Karpas-422 (cell line): Measurements from ENCODE around the gene SMG6. TPM values are rescaled to one million over a fixed set of nuclear protein-coding genes. Genes with fewer than 3 reads are reported as not detected.

Experiments used
- DNase-seq: peaks from one replicate; pipeline ENCODE4 v3.0.0-alpha.2; 2015
- H2AFZ ChIP-seq: fragments of 200-600 bp; sonication (generic); 2 replicates; pipeline ENCODE4 v1.6.1; 2014; ENCODE audit warnings: antibody characterized with exemption, low read length, mixed read lengths
- H3K27ac ChIP-seq: fragments of 200-600 bp; sonication (generic); 2 replicates; pipeline ENCODE4 v1.5.1; 2014; ENCODE audit warnings: mild to moderate bottlenecking, low read length, moderate library complexity
- H3K27me3 ChIP-seq: fragments of 200-600 bp; sonication (generic); 2 replicates; pipeline ENCODE4 v1.6.1; 2014; ENCODE audit warnings: low read length, mixed read lengths
- H3K36me3 ChIP-seq: fragments of 200-600 bp; sonication (generic); 2 replicates; pipeline ENCODE4 v1.6.1; 2014; ENCODE audit warnings: low read length, mixed read lengths; ENCODE audit not compliant: insufficient read depth
- H3K4me1 ChIP-seq: fragments of 200-600 bp; sonication (generic); 2 replicates; pipeline ENCODE4 v1.6.1; 2014; ENCODE audit warnings: mild to moderate bottlenecking, low read length, mixed read lengths
- H3K4me2 ChIP-seq: fragments of 200-600 bp; sonication (generic); 2 replicates; pipeline ENCODE4 v1.6.1; 2014; ENCODE audit warnings: low read length, low read depth, mild to moderate bottlenecking; ENCODE audit not compliant: poor library complexity, severe bottlenecking
- H3K4me3 ChIP-seq: fragments of 200-600 bp; sonication (generic); 2 replicates; pipeline ENCODE4 v1.5.1; 2014; ENCODE audit warnings: mild to moderate bottlenecking, antibody characterized with exemption, low read length, mixed read lengths
- H3K79me2 ChIP-seq: fragments of 200-600 bp; sonication (generic); 2 replicates; pipeline ENCODE4 v1.6.1; 2014; ENCODE audit warnings: mild to moderate bottlenecking, low read length, mixed read lengths
- H3K9ac ChIP-seq: fragments of 200-600 bp; sonication (generic); 2 replicates; pipeline ENCODE4 v1.6.0; 2014; ENCODE audit warnings: low read length
- H3K9me2 ChIP-seq: fragments of 200-600 bp; sonication (generic), shearing (Covaris generic); replicated peaks from 2 replicates; pipeline ENCODE4 v1.6.0; 2014; ENCODE audit warnings: mild to moderate bottlenecking, low read length, moderate library complexity; ENCODE audit not compliant: insufficient read depth
- H3K9me3 ChIP-seq: fragments of 300-700, 200-600 bp; sonication (generic); 2 replicates; pipeline ENCODE4 v1.6.1; 2014; ENCODE audit warnings: low read length, mixed read lengths
- H4K20me1 ChIP-seq: fragments of 200-600 bp; sonication (generic); 2 replicates; pipeline ENCODE4 v1.6.1; 2014; ENCODE audit warnings: mild to moderate bottlenecking, antibody characterized with exemption, low read length, low read depth; ENCODE audit not compliant: insufficient read depth
- total RNA-seq: library from RNA; depleted of rRNA; stranded (reverse); fragments of >200 nt; shearing (Covaris generic); gene quantifications from 2 replicates; pipeline ENCODE4 v1.2.3, GENCODE V29; 2014; ENCODE audit warnings: low replicate concordance

Gene SMG6
- total RNA-seq, 1 experiment from 2014 or later: 10.2 TPM

GRCh38 chr17:2106308-2106955 is 197.2 kb downstream of the SMG6 start:
- Histone ChIP-seq H3K4me2 (no peak overlapping the region), H3K36me3 (no peaks in the 10 kb centered on the region), H3K79me2 (no peaks in the 10 kb centered on the region), H3K9ac (no peak overlapping the region), H2AFZ (no peak overlapping the region), H3K4me3 (no peak overlapping the region), H3K9me2 (no peaks in the 10 kb centered on the region), H3K27ac (no peak overlapping the region), H3K4me1 (peaks cover 3% of the 10 kb centered on the region), H4K20me1 (no peaks in the 10 kb centered on the region), H3K27me3 (no peaks in the 10 kb centered on the region), H3K9me3 (no peaks in the 10 kb centered on the region)
- DNase-seq: no peak

- no peak overlapping the region for H3K9ac ChIP-seq
- no peaks in the 10 kb centered on the region for H3K9me3 ChIP-seq
- H3K27ac ChIP-seq: no peak overlapping the region
- H3K79me2 ChIP-seq: no peaks in the 10 kb centered on the region
- H3K9me2 ChIP-seq: no peaks in the 10 kb centered on the region
- H3K4me1 ChIP-seq: peaks cover 3% of the 10 kb centered on the region
- H2AFZ ChIP-seq: no peak overlapping the region
- no peaks in the 10 kb centered on the region for H4K20me1 ChIP-seq
- H3K4me2 ChIP-seq: no peak overlapping the region
- H3K27me3 ChIP-seq: no peaks in the 10 kb centered on the region
- H3K4me3 ChIP-seq: no peak overlapping the region
- no peaks in the 10 kb centered on the region for H3K36me3 ChIP-seq
- DNase-seq: no peak
These were observed 197.9 kb downstream of the SMG6 start for GRCh38 chr17:2105663-2106062.

GRCh38 chr17:2102931-2103809 is 200.4 kb downstream of the SMG6 start:
- H3K27ac ChIP-seq: no peak overlapping the region
- H3K9ac ChIP-seq: no peak overlapping the region
- H3K4me2 ChIP-seq: no peak overlapping the region

GRCh38 chr17:2101448-2102257 is 201.9 kb downstream of the SMG6 start:
- Histone ChIP-seq H3K4me2 (no peak overlapping the region), H3K79me2 (no peaks in the 10 kb centered on the region), H3K27me3 (no peaks in the 10 kb centered on the region), H3K9me3 (no peaks in the 10 kb centered on the region), H3K4me1 (no peaks in the 10 kb centered on the region), H3K4me3 (no peak overlapping the region), H3K9ac (no peak overlapping the region), H3K36me3 (no peaks in the 10 kb centered on the region), H3K9me2 (no peaks in the 10 kb centered on the region), H2AFZ (no peak overlapping the region), H4K20me1 (no peaks in the 10 kb centered on the region), H3K27ac (no peak overlapping the region)
- no peak for DNase-seq

More at GRCh38 chr17:2102931-2103809, 200.4 kb downstream of the SMG6 start:
- H3K9me3 ChIP-seq: no peaks in the 10 kb centered on the region
- H3K9me2 ChIP-seq: no peaks in the 10 kb centered on the region
- no peak overlapping the region for H3K4me3 ChIP-seq
- no peak overlapping the region for H2AFZ ChIP-seq
- no peaks in the 10 kb centered on the region for H3K36me3 ChIP-seq
- no peaks in the 10 kb centered on the region for H3K27me3 ChIP-seq
- DNase-seq: no peak
- H3K79me2 ChIP-seq: no peaks in the 10 kb centered on the region
- H3K4me1 ChIP-seq: peaks cover 3% of the 10 kb centered on the region
- no peaks in the 10 kb centered on the region for H4K20me1 ChIP-seq

GRCh38 chr17:2095536-2095910 is 208.1 kb downstream of the SMG6 start:
- Histone ChIP-seq H3K27ac (no peak overlapping the region), H3K9me3 (no peaks in the 10 kb centered on the region), H3K4me1 (peaks cover 12% of the 10 kb centered on the region), H4K20me1 (no peaks in the 10 kb centered on the region), H3K79me2 (no peaks in the 10 kb centered on the region), H3K27me3 (no peaks in the 10 kb centered on the region), H2AFZ (no peak overlapping the region), H3K36me3 (no peaks in the 10 kb centered on the region), H3K9ac (no peak overlapping the region), H3K4me2 (no peak overlapping the region), H3K9me2 (no peaks in the 10 kb centered on the region), H3K4me3 (no peak overlapping the region)
- no peak for DNase-seq

GRCh38 chr17:2094891-2095535 is 208.6 kb downstream of the SMG6 start:
- Histone ChIP-seq H3K9me3 (no peaks in the 10 kb centered on the region), H3K4me1 (peaks cover 17% of the 10 kb centered on the region), H3K27ac (no peak overlapping the region), H4K20me1 (no peaks in the 10 kb centered on the region), H3K27me3 (no peaks in the 10 kb centered on the region), H3K4me3 (no peak overlapping the region), H3K4me2 (no peak overlapping the region), H3K9ac (no peak overlapping the region), H2AFZ (no peak overlapping the region), H3K79me2 (no peaks in the 10 kb centered on the region), H3K9me2 (no peaks in the 10 kb centered on the region), H3K36me3 (no peaks in the 10 kb centered on the region)
- peak; percentile 73 for DNase-seq

GRCh38 chr17:2093349-2093748 is 210.2 kb downstream of the SMG6 start:
- Histone ChIP-seq H2AFZ (no peak overlapping the region), H3K4me3 (no peak overlapping the region), H3K4me1 (peaks cover 34% of the 10 kb centered on the region), H3K27me3 (no peaks in the 10 kb centered on the region), H3K9me2 (no peaks in the 10 kb centered on the region), H3K27ac (no peak overlapping the region), H3K4me2 (no peak overlapping the region), H3K9ac (no peak overlapping the region), H4K20me1 (no peaks in the 10 kb centered on the region), H3K79me2 (no peaks in the 10 kb centered on the region), H3K36me3 (no peaks in the 10 kb centered on the region), H3K9me3 (no peaks in the 10 kb centered on the region)
- no peak for DNase-seq
